Thymus (tissue), 2 donors: ENCODE data around the gene UQCC3. TPM values are rescaled to one million over a fixed set of nuclear protein-coding genes. Genes with fewer than 3 reads are reported as not detected.

ENCODE experiments used
- polyA plus RNA-seq: library from polyadenylated mRNA; stranded (reverse); fragments of 200-250 nt; gene quantifications from one replicate; pipeline ENCODE4 v1.2.3, GENCODE V29; 2013
- total RNA-seq: library from RNA; stranded (reverse); fragments of 120-200 nt; gene quantifications from one replicate; pipeline ENCODE4 v1.2.4, GENCODE V29; 2013
- donor health status: healthy.

Gene UQCC3
- total and polyA plus RNA-seq, 2 donors = 11.8 to 19.3 TPM

Other genes starting within 250 kb of the UQCC3 start
- gene AHNAK, start 124.9 kb upstream of the UQCC3 start, total RNA-seq = 40.1 TPM
- gene AHNAK, start 124.9 kb upstream of the UQCC3 start, polyA plus RNA-seq = 35.8 TPM
- 1,700 TPM for gene EEF1G, start 97.8 kb upstream of the UQCC3 start, total RNA-seq
- 1,365 TPM for gene EEF1G, start 97.8 kb upstream of the UQCC3 start, polyA plus RNA-seq
- gene TUT1, start 80.2 kb upstream of the UQCC3 start, total RNA-seq = 7.8 TPM
- 25.3 TPM for gene TUT1, start 80.2 kb upstream of the UQCC3 start, polyA plus RNA-seq
- 121 TPM for gene MTA2, start 69.8 kb upstream of the UQCC3 start, total RNA-seq
- 79.3 TPM for gene MTA2, start 69.8 kb upstream of the UQCC3 start, polyA plus RNA-seq
- 17.8 TPM for gene EML3, start 58.9 kb upstream of the UQCC3 start, total RNA-seq
- gene EML3, start 58.9 kb upstream of the UQCC3 start, polyA plus RNA-seq = 99.3 TPM
- 1.7 TPM for gene ROM1, start 58.4 kb upstream of the UQCC3 start, total RNA-seq
- 7.6 TPM for gene ROM1, start 58.4 kb upstream of the UQCC3 start, polyA plus RNA-seq
- gene B3GAT3, start 49.7 kb upstream of the UQCC3 start, total RNA-seq = 29.4 TPM
- gene B3GAT3, start 49.7 kb upstream of the UQCC3 start, polyA plus RNA-seq = 72.2 TPM
- 95.9 TPM for gene GANAB, start 25.1 kb upstream of the UQCC3 start, total RNA-seq
- 98.4 TPM for gene GANAB, start 25.1 kb upstream of the UQCC3 start, polyA plus RNA-seq
- gene INTS5, start 18.4 kb upstream of the UQCC3 start, total RNA-seq = 8.6 TPM
- gene INTS5, start 18.4 kb upstream of the UQCC3 start, polyA plus RNA-seq = 8.1 TPM
- gene C11orf98, start 6.5 kb upstream of the UQCC3 start, total RNA-seq = 111 TPM
- 152 TPM for gene C11orf98, start 6.5 kb upstream of the UQCC3 start, polyA plus RNA-seq
- gene CSKMT, start 6.4 kb upstream of the UQCC3 start, total RNA-seq = 31.1 TPM
- gene CSKMT, start 6.4 kb upstream of the UQCC3 start, polyA plus RNA-seq = 64.6 TPM
- 4.0 TPM for gene LBHD1, start 594 bp downstream of the UQCC3 start, total RNA-seq
- 14.0 TPM for gene LBHD1, start 594 bp downstream of the UQCC3 start, polyA plus RNA-seq
- 142 TPM for gene UBXN1, start 7.4 kb downstream of the UQCC3 start, total RNA-seq
- gene UBXN1, start 7.4 kb downstream of the UQCC3 start, polyA plus RNA-seq = 191 TPM
- gene LRRN4CL, start 17.9 kb downstream of the UQCC3 start, total RNA-seq = 0.80 TPM
- 0.75 TPM for gene LRRN4CL, start 17.9 kb downstream of the UQCC3 start, polyA plus RNA-seq
- gene BSCL2, start 35.8 kb downstream of the UQCC3 start, total RNA-seq = 29.3 TPM
- 76.6 TPM for gene BSCL2, start 35.8 kb downstream of the UQCC3 start, polyA plus RNA-seq
- 0.05 TPM for gene GNG3, start 36.0 kb downstream of the UQCC3 start, total RNA-seq
- 0.41 TPM for gene GNG3, start 36.0 kb downstream of the UQCC3 start, polyA plus RNA-seq
- gene HNRNPUL2, start 55.8 kb downstream of the UQCC3 start, total RNA-seq = 7.7 TPM
- 44.7 TPM for gene HNRNPUL2, start 55.8 kb downstream of the UQCC3 start, polyA plus RNA-seq
- 37.8 TPM for gene TTC9C, start 56.8 kb downstream of the UQCC3 start, total RNA-seq
- 34.9 TPM for gene TTC9C, start 56.8 kb downstream of the UQCC3 start, polyA plus RNA-seq
- 8.9 TPM for gene ZBTB3, start 82.5 kb downstream of the UQCC3 start, total RNA-seq
- gene ZBTB3, start 82.5 kb downstream of the UQCC3 start, polyA plus RNA-seq = 7.7 TPM
- gene POLR2G, start 89.9 kb downstream of the UQCC3 start, total RNA-seq = 172 TPM
- 150 TPM for gene POLR2G, start 89.9 kb downstream of the UQCC3 start, polyA plus RNA-seq
- gene TAF6L, start 99.7 kb downstream of the UQCC3 start, total RNA-seq = 18.9 TPM
- 26.5 TPM for gene TAF6L, start 99.7 kb downstream of the UQCC3 start, polyA plus RNA-seq
- gene TMEM179B, start 115.7 kb downstream of the UQCC3 start, total RNA-seq = 36.5 TPM
- gene TMEM179B, start 115.7 kb downstream of the UQCC3 start, polyA plus RNA-seq = 58.2 TPM
- 19.9 TPM for gene TMEM223, start 120.3 kb downstream of the UQCC3 start, total RNA-seq
- 18.4 TPM for gene TMEM223, start 120.3 kb downstream of the UQCC3 start, polyA plus RNA-seq
- 34.4 TPM for gene NXF1, start 133.8 kb downstream of the UQCC3 start, total RNA-seq
- 186 TPM for gene NXF1, start 133.8 kb downstream of the UQCC3 start, polyA plus RNA-seq
- gene STX5, start 160.4 kb downstream of the UQCC3 start, total RNA-seq = 30.0 TPM
- 31.2 TPM for gene STX5, start 160.4 kb downstream of the UQCC3 start, polyA plus RNA-seq
- gene TEX54, start 161.2 kb downstream of the UQCC3 start, total RNA-seq = not detected
- 1.3 TPM for gene TEX54, start 161.2 kb downstream of the UQCC3 start, polyA plus RNA-seq
- 71.2 TPM for gene WDR74, start 167.9 kb downstream of the UQCC3 start, total RNA-seq
- 57.2 TPM for gene WDR74, start 167.9 kb downstream of the UQCC3 start, polyA plus RNA-seq
- 69.1 TPM for gene SLC3A2, start 209.2 kb downstream of the UQCC3 start, total RNA-seq
- gene SLC3A2, start 209.2 kb downstream of the UQCC3 start, polyA plus RNA-seq = 96.6 TPM
- gene CHRM1, start 249.7 kb downstream of the UQCC3 start, total RNA-seq = not detected
- gene CHRM1, start 249.7 kb downstream of the UQCC3 start, polyA plus RNA-seq = 0.05 TPM